SU-DHL-6 (cell line): ENCODE measurements around the gene MEIOB.

ENCODE experiments used
- EZH2phosphoT487 ChIP-seq: fragments of 200-600 bp; sonication (generic), shearing (Covaris generic); conservative IDR thresholded peaks from 2 replicates; pipeline ENCODE4 v1.6.1; 2018; ENCODE audit warnings: mild to moderate bottlenecking, antibody characterized with exemption, low read length, moderate library complexity, mixed read lengths
- TF ChIP-seq, protein P1 (sequence below): fragments of 200-600 bp; sonication (generic); IDR thresholded peaks from one replicate; pipeline ENCODE4 v1.5.1; 2017; ENCODE audit warnings: antibody characterized with exemption, mild to moderate bottlenecking, low read length, moderate library complexity; ENCODE audit not compliant: insufficient read depth, poor library complexity, severe bottlenecking

DNA sequence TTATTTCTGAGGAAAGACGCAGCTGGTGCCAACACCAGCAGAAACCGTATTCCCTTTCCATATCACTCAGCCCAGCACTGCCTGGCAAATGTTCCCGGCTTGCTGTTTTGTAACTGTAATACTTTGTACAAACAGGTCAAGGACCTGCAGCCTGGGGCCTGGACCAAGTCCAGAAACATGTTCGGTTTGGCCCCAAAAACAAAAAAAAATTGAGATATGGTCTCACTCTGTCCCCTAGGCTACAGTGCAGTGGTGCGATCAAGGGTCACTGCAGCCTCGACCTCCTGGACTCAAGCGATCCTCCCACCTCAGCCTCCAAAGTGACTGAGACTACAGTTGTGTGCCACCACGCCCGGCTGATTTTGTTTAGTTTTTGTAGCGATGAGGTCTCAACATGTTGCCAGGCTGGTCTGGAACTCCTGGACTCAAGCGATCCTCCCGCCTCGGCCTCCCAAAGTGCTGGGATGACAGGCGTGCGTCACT is 46.5 kb downstream of the MEIOB start:
- TF ChIP-seq, protein P1, sequence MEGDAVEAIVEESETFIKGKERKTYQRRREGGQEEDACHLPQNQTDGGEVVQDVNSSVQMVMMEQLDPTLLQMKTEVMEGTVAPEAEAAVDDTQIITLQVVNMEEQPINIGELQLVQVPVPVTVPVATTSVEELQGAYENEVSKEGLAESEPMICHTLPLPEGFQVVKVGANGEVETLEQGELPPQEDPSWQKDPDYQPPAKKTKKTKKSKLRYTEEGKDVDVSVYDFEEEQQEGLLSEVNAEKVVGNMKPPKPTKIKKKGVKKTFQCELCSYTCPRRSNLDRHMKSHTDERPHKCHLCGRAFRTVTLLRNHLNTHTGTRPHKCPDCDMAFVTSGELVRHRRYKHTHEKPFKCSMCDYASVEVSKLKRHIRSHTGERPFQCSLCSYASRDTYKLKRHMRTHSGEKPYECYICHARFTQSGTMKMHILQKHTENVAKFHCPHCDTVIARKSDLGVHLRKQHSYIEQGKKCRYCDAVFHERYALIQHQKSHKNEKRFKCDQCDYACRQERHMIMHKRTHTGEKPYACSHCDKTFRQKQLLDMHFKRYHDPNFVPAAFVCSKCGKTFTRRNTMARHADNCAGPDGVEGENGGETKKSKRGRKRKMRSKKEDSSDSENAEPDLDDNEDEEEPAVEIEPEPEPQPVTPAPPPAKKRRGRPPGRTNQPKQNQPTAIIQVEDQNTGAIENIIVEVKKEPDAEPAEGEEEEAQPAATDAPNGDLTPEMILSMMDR, result no peak
- TF ChIP-seq EZH2phosphoT487, result no peak
